DOHH2 (cell line): ENCODE results near the gene TRAK1.

Experiments used
- H3F3A ChIP-seq: fragments of 200-600 bp; sonication (generic), shearing (Covaris generic); 2 replicates; pipeline ENCODE4 v1.6.0; 2016; ENCODE audit warnings: antibody characterized with exemption, mild to moderate bottlenecking; ENCODE audit not compliant: control insufficient read depth, insufficient read depth
- H3K27ac ChIP-seq: fragments of 200-600 bp; sonication (generic); 2 replicates; pipeline ENCODE4 v1.5.1; 2014; ENCODE audit warnings: low read depth, mild to moderate bottlenecking, low read length, moderate library complexity
- H3K27me3 ChIP-seq: fragments of 200-600 bp; sonication (generic); 2 replicates; pipeline ENCODE4 v1.6.1; 2014; ENCODE audit warnings: mild to moderate bottlenecking, low read length, mixed read lengths; ENCODE audit not compliant: control insufficient read depth
- H3K36me3 ChIP-seq: fragments of 200-600 bp; sonication (generic); 2 replicates; pipeline ENCODE4 v1.6.1; 2014; ENCODE audit warnings: mild to moderate bottlenecking, low read length, moderate library complexity, mixed read lengths; ENCODE audit not compliant: control insufficient read depth
- H3K4me1 ChIP-seq: fragments of 200-600 bp; sonication (generic); 2 replicates; pipeline ENCODE4 v1.6.1; 2014; ENCODE audit warnings: mild to moderate bottlenecking, low read length, mixed read lengths; ENCODE audit not compliant: control insufficient read depth
- H3K4me2 ChIP-seq: fragments of 200-600 bp; sonication (generic); 2 replicates; pipeline ENCODE4 v1.6.0; 2014; ENCODE audit warnings: mild to moderate bottlenecking, low read length, moderate library complexity
- H3K4me3 ChIP-seq: fragments of 200-600 bp; sonication (generic); 2 replicates; pipeline ENCODE4 v1.5.1; 2014; ENCODE audit warnings: mild to moderate bottlenecking, low read length, mixed read lengths
- H3K79me2 ChIP-seq: fragments of 200-600 bp; sonication (generic); 2 replicates; pipeline ENCODE4 v1.6.1; 2014; ENCODE audit warnings: mild to moderate bottlenecking, low read length, mixed read lengths; ENCODE audit not compliant: control insufficient read depth
- H3K9me2 ChIP-seq: fragments of 200-600 bp; sonication (generic); replicated peaks from 2 replicates; pipeline ENCODE4 v1.6.1; 2014; ENCODE audit warnings: mild to moderate bottlenecking, low read length, mixed read lengths; ENCODE audit not compliant: control insufficient read depth
- H3K9me3 ChIP-seq: fragments of 200-600 bp; sonication (generic); 2 replicates; pipeline ENCODE4 v1.6.1; 2014; ENCODE audit warnings: antibody characterized with exemption, low read length, mixed read lengths; ENCODE audit not compliant: control insufficient read depth, insufficient read depth
- H4K20me1 ChIP-seq: fragments of 200-600 bp; sonication (generic); 2 replicates; pipeline ENCODE4 v1.6.0; 2014; ENCODE audit warnings: low read depth, mild to moderate bottlenecking, antibody characterized with exemption, low read length, moderate library complexity; ENCODE audit not compliant: control insufficient read depth, insufficient read depth
- EZH2phosphoT487 ChIP-seq: fragments of 200-600 bp; sonication (generic); IDR thresholded peaks from 2 replicates; pipeline ENCODE4 v1.6.1; 2017; ENCODE audit warnings: borderline replicate concordance, mild to moderate bottlenecking, antibody characterized with exemption, low read length, moderate library complexity, mixed read lengths
- TF ChIP-seq, protein P1 (sequence below): fragments of 200-600 bp; sonication (generic); IDR thresholded peaks from one replicate; pipeline ENCODE4 v1.5.1; 2014; ENCODE audit warnings: antibody characterized with exemption, mild to moderate bottlenecking, low read depth, low read length; ENCODE audit not compliant: poor library complexity, severe bottlenecking

Gene TRAK1

DNA sequence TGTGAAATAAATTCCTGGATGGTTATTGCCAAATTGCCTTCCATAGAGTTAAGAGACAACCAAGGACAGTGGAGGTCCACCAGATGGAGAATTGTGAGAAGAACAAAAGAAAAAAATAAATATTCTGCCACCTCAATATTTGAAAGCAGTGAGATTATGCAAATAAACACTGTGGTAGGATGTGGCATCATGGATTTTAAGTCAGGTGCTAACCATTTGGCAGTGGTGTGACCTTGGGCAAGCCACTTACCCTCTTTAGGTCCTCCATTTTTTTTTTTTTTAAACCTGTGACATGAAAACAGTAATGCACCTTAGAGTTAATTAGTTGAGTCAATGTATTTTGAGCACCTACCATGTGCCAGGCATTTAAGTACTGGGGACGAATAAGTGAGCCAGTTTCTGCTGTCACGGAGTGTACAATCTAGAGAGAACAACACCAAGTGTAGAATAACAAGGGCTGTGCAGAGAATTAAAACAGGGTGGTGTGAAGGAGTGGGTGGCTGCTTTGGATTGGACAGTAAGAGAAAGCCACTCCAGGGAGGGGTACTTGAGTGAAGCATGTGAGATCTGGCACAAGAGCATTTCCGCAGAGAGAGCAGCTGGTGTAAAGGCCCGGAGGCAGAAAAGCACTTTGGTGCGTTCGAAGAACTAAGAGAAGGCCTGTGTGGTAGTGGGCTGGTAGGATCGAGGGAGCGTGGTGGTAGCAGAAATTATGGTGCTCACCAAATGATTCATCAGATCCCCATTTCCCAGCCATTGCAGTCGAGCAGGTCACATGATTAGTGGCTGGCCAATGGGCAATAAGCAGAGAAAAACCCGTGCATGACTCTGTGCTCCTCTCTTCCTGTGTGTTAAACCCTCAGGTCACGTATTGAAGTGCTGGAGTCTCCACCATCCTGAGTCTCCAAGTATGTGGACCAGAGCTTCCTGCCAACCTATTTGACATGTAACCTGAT lies 135.6 kb downstream of the TRAK1 start:
- no peak overlapping the region for H3K27ac ChIP-seq
- H3K79me2 ChIP-seq, result no peaks in the 10 kb centered on the region
- no peaks in the 10 kb centered on the region for H3K9me3 ChIP-seq
- TF ChIP-seq, protein P1, sequence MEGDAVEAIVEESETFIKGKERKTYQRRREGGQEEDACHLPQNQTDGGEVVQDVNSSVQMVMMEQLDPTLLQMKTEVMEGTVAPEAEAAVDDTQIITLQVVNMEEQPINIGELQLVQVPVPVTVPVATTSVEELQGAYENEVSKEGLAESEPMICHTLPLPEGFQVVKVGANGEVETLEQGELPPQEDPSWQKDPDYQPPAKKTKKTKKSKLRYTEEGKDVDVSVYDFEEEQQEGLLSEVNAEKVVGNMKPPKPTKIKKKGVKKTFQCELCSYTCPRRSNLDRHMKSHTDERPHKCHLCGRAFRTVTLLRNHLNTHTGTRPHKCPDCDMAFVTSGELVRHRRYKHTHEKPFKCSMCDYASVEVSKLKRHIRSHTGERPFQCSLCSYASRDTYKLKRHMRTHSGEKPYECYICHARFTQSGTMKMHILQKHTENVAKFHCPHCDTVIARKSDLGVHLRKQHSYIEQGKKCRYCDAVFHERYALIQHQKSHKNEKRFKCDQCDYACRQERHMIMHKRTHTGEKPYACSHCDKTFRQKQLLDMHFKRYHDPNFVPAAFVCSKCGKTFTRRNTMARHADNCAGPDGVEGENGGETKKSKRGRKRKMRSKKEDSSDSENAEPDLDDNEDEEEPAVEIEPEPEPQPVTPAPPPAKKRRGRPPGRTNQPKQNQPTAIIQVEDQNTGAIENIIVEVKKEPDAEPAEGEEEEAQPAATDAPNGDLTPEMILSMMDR, result no peak
- TF ChIP-seq EZH2phosphoT487, result no peak
- peaks cover 3% of the 10 kb centered on the region; the same call in 1 of the 2 replicates for H4K20me1 ChIP-seq
- H3K4me2 ChIP-seq, result no peak overlapping the region
- H3K4me3 ChIP-seq, result no peak overlapping the region
- peaks cover 3% of the 10 kb centered on the region; the same call in 1 of the 2 replicates for H3K27me3 ChIP-seq
- no peaks in the 10 kb centered on the region for H3K9me2 ChIP-seq
- peaks cover 7% of the 10 kb centered on the region for H3K4me1 ChIP-seq
- peaks cover 13% of the 10 kb centered on the region for H3F3A ChIP-seq
- H3K36me3 ChIP-seq, result peaks cover 30% of the 10 kb centered on the region

- Histone ChIP-seq H3K9me3 (no peaks in the 10 kb centered on the region), H3K27ac (no peak overlapping the region), H3K36me3 (peaks cover 9% of the 10 kb centered on the region), H3K4me3 (no peak overlapping the region), H3F3A (peaks cover 13% of the 10 kb centered on the region), H3K79me2 (no peaks in the 10 kb centered on the region), H3K27me3 (peaks cover 3% of the 10 kb centered on the region; the same call in 1 of the 2 replicates), H4K20me1 (peaks cover 3% of the 10 kb centered on the region; the same call in 1 of the 2 replicates), H3K9me2 (no peaks in the 10 kb centered on the region), H3K4me2 (no peak overlapping the region), H3K4me1 (peaks cover 7% of the 10 kb centered on the region)
- TF ChIP-seq, protein P1, result peak; percentile 44
- no peak for TF ChIP-seq EZH2phosphoT487
Observed at GRCh38 chr3:42228796-42229195, 137.6 kb downstream of the TRAK1 start.

DNA sequence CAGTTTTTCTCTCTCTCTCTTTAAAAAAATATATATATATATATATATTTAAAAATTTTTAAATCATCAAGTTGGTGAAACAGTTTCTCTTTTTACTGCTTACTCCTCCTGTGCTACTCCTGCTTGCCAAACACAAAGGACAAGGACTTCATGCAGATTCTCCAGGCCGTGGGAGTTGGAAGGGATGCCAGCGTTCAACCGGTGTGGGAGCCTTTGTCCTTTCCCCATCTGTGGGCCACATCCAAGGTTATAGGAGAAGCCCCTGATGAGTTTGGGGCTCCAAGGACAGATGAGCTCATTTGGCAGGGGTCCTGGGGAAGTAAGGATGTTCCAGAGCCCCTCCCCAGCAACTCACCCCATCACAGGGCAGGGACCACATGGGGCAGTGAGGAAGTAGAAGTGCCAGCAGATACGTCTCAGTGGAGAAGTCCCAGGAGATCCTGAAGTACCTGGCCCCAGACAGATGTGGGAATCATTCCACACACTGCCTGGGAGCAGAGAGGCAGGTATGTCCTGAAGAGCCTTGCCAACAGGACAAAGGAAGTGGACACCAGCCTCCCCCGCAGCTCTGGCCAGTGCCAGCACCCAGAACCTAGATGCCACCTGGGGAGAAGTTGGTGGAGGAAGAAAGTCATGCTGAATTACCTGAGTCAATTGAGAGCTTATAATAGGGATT lies 138.2 kb downstream of the TRAK1 start:
- peaks cover 3% of the 10 kb centered on the region; the same call in 1 of the 2 replicates for H3K27me3 ChIP-seq
- H3K4me2 ChIP-seq, result no peak overlapping the region
- H3K9me3 ChIP-seq, result no peaks in the 10 kb centered on the region
- H3F3A ChIP-seq, result peaks cover 13% of the 10 kb centered on the region
- H3K4me3 ChIP-seq, result no peak overlapping the region
- peaks cover 7% of the 10 kb centered on the region for H3K4me1 ChIP-seq
- H3K27ac ChIP-seq, result no peak overlapping the region
- H3K79me2 ChIP-seq, result no peaks in the 10 kb centered on the region
- H3K9me2 ChIP-seq, result no peaks in the 10 kb centered on the region
- H3K36me3 ChIP-seq, result peaks cover 3% of the 10 kb centered on the region; the same call in 1 of the 2 replicates
- TF ChIP-seq EZH2phosphoT487, result no peak
- TF ChIP-seq, protein P1, result no peak
- peaks cover 3% of the 10 kb centered on the region; the same call in 1 of the 2 replicates for H4K20me1 ChIP-seq
